ENCODE results near the gene TSHZ2.

The TSHZ2 gene

DNA sequence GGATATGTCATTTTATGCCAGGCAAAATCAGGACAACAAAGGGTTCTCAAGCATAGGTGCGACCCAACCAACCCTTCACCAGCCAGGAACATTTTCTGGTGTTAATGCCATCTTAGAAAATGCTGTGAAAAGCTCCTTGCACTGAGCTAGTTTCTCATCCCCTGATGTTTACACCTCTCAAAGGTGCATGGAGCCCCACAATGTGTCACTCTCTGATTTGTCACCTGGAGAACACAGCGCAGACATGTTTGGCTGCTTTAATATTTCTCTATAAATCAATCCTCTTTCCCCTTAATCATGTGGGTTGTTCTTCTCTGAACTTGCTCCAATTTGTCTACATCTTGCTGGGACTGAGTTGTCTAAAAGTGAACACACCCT, 244.3 kb downstream of the TSHZ2 start:
- DNase-seq = peak in 1 of 2 experiments; percentile 15

GRCh38 chr20:53216856-53217576, 244.9 kb downstream of the TSHZ2 start:
- DNase-seq = peak; percentile 79 to 87

- no peak for DNase-seq
Observed at GRCh38 chr20:53220482-53221307, 248.5 kb downstream of the TSHZ2 start.

- no peak for DNase-seq
Observed at GRCh38 chr20:53221731-53222130, 249.6 kb downstream of the TSHZ2 start.

- no peak for DNase-seq
Observed at GRCh38 chr20:53222416-53222815, 250.3 kb downstream of the TSHZ2 start.

DNA sequence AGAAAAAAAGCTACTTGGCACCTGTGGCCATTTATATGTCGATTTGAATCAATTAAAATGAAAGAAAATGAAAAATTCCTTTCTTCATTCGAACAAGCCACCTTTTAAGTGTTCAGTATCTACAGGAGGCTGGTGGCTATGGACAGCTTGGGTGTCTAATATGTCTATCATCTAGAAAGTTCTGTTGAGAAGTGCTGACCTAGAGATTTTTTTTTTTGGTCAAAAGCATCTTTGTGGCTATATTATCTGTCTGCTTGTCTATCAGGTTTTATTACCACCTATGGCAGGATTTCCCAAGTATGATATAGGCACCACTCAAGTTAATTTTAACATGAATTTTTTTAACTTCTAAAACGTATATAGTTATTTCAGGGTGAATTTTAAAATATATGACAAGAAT, 250.8 kb downstream of the TSHZ2 start:
- DNase-seq = no peak

DNA sequence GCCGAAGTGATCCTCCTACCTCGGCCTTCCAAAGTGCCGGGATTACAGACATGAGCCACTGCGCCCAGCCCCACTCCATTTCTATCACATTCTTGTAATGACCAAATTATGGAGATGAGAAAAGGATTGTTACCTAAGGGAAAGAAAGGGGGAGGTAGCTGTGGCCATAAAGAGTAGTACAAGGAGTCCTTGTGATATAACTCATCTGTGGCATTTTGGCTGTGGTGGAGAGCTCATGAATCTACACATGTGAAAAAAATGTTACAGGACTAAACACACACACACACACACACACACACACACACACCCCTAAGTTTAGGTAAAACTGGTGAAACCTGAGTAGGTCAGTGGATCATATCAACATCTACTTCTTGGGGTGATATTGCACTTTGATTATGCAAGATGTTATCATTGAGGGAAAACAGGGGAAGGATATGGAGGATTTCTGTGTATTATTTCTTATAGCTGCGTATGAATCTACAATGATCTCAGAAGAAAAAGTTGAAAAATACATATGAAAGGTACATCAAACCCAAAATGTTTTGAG, 251.5 kb downstream of the TSHZ2 start:
- DNase-seq = no peak

GRCh38 chr20:53224851-53225250, 252.7 kb downstream of the TSHZ2 start:
- DNase-seq = no peak

DNA sequence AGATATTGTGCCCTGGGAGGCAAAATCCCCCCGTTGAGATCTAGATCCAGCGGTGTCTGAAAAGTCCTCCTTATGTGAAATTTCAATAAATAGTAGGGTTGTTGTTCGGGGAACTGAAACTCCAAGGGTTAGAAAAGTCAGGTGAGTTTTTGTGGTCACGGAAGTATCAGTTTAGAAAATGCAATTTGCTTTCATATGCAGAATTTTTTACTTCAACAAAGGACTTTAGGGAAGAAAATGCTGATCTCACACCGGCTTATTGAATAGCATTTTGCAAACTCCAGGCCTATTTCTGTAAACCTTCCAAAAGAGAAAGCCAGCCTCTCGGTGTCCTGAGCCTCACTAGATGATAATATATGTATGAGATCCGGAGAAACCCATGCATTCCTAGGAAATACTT, 254.7 kb downstream of the TSHZ2 start:
- DNase-seq = no peak

DNA sequence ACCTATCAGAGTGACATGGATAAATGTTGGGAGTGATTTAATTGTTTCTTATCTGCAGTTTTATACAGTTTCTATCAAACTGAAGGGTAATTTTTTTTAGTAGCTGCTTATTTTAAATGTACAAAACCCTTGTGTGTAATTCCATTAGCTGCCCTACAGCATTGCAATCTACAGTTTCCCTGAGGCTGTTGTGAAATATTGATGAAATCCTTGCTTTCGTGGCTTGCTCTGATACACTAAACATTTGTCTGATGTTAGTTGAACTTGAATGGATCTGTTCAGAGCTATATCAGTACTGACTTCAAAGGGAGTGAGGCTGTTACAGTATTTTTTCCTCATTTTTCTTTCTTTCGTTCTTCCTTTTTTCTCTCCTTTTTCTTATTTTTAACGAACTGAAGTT, 255.4 kb downstream of the TSHZ2 start:
- DNase-seq = no peak

DNA sequence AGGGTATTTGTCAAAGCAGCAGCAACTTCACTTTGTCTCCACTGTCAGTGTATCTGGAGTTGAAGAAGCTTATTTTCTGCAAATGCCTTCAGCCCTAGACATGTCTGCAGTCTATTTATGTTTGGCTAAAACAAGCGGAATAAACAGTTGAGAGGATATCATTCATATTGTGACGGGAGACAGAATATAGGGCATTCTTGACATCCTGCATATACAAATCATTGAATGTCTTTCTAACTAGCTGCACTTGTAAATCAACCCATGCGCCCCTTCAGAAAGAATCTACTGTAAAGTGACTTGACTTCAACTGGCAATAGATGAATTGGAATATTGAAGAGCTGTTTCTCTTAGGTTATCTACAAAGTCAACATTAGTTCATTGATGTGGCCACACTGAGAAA, 258.9 kb downstream of the TSHZ2 start:
- DNase-seq = no peak

GRCh38 chr20:53237461-53237860, 265.3 kb downstream of the TSHZ2 start:
- DNase-seq = no peak

- DNase-seq = no peak
Observed at GRCh38 chr20:53238121-53238660, 266.0 kb downstream of the TSHZ2 start.

DNA sequence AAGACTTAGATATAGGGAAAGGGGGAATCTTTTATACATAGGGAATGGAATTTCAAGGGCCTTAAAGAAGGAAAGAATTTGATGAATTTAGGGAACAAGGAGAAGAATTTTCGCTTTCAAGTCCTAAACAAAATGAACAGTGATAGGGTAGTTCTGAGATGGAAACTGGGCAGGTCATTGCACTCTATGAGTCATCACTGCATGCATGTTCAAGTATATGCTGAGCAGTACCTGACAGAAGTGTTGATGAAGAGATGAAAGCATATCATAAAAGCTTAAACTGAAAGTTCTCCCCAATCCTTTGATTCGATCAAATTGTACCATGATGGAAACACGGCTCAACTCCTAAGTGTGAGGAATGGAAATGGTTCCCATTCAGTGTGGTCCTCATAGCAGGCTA, 271.0 kb downstream of the TSHZ2 start:
- no peak for DNase-seq

GRCh38 chr20:53244711-53245110, 272.6 kb downstream of the TSHZ2 start:
- DNase-seq = no peak

- no peak for DNase-seq
Observed at GRCh38 chr20:53245574-53245973, 273.4 kb downstream of the TSHZ2 start.

DNA sequence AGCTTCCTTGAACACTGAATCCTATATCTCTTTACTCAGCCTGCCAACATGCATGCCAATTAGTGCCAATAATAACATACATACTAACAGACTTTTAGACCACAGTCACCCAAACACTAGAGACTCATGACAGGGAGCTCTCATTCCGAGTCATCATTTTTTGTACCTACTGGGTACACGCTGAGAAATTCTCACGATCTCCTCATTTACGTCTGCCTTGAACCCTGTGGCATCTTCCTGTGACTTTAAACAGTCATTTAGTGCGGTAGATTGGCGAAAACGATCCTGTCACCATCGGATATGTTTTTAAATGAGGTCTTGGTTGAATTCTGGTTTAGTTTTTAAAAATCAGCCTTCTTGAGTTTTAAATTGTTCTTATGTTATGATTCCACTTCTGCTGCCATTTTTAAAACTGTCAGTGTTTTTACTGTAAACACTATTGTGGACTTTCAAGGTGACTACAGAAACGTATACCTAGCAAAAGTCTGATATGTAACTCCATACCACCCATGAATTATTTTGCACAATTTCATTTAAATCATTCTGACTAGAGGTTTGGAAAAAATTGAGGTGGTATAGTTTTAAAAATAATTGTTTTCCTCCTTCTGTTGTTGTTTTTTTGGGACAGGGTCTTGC, 275.4 kb downstream of the TSHZ2 start:
- no peak for DNase-seq

DNA sequence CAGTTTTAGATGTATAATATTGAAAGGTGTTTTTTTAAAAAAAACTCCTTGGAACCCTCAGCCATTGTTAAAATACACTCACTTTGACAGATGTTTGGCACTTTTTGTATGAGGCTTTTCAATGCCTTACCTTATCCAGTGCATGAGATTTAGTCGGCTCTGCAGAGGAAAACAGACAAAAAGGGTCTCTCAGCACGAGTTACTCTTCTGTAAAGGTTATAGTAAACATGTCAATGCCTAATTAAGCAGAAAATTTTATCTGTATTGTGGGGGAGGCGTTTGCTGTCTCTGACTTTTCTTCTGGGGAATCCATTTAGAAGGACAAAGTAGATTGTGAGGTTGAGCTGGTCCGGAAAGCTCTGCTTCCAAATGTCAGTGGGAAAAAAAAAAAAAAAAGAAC, 278.3 kb downstream of the TSHZ2 start:
- DNase-seq = no peak

GRCh38 chr20:53252002-53252401, 279.8 kb downstream of the TSHZ2 start:
- DNase-seq = no peak

- DNase-seq = no peak
Observed at GRCh38 chr20:53253668-53254067, 281.5 kb downstream of the TSHZ2 start.

DNA sequence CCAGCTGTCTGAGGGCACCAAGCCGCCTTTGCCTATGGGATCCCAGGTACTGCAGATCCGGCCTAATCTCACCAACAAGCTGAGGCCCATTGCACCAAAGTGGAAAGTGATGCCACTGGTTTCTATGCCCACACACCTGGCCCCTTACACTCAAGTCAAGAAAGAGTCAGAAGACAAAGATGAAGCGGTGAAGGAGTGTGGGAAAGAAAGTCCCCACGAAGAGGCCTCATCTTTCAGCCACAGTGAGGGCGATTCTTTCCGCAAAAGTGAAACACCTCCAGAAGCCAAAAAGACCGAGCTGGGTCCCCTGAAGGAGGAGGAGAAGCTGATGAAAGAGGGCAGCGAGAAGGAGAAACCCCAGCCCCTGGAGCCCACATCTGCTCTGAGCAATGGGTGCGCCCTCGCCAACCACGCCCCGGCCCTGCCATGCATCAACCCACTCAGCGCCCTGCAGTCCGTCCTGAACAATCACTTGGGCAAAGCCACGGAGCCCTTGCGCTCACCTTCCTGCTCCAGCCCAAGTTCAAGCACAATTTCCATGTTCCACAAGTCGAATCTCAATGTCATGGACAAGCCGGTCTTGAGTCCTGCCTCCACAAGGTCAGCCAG, 283.0 kb downstream of the TSHZ2 start:
- no peak for DNase-seq

DNA sequence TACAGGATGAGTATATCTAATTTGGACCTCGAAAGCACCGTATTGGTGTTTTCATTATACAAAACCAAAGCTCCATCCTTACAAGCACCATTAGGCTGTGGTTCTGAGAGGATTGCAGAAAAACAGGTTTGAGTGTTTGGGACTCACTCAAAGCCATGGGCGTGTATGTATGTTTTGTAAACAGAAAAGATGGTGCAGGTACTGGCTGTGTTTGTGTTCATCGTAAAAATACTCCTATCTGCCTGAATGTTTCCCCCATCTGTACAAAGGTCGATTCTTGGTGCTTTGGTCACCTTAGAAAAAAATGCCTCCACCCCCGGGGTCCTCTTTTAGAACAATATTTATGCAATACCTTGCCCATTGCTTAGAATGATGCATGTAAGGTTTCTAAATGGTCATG, 286.6 kb downstream of the TSHZ2 start:
- DNase-seq = no peak

DNA sequence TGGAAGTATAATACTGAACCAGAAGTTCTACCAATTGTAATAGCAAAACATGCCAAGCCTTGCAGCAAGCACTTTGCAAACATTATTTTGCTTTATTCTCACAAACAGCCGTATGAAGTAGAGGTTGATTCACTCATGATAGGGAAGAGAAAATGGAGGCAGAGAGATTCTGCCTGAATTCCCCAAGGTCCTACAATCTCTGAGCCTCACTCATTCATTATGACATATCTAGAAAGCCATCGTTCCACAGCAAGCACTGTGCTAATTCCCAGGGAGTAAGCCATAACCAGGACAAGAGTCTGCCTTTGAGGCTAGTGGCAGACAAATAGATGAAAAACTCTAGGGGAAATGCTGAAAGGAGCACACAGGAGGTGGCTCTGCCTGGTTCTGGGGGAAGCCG, 288.0 kb downstream of the TSHZ2 start:
- no peak for DNase-seq
